Stimulated activated CD8-positive, alpha-beta memory T cell treated with anti-CD3 and anti-CD28 coated beads, Interleukin-15, amount 100 ng/mL, for 48 hours (primary cell): ENCODE results near the gene BARX2.

Source experiments
- DNase-seq, 2 donors: peaks; one replicate each; pipeline ENCODE4 v3.0.0-alpha.2; 2020; ENCODE audit warnings: low read depth in 2 of 2

BARX2 gene

GRCh38 chr11:129402206-129403171 lies 26.8 kb downstream of the BARX2 start:
- DNase-seq, result no peak

DNA sequence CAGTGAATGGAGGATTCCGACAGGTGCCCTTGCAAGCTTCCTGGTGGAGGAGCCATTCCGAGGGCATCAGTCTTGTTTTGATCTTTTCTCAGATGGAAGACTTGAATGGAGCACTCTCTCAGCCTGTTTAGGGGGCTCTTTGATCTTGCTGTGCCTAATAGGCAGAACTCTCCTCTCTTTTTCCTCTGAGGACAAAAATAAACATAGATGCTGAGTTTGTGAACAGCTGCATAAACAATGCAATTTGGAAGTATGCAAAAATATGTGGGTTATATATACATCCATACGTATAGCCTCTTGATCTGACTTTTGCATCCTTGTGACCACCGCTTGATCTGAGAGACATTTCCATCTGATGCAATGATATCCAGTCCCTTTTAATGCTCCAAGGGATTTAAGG lies 29.1 kb downstream of the BARX2 start:
- no peak for DNase-seq

GRCh38 chr11:129408865-129409444 lies 33.3 kb downstream of the BARX2 start:
- DNase-seq, result no peak

DNA sequence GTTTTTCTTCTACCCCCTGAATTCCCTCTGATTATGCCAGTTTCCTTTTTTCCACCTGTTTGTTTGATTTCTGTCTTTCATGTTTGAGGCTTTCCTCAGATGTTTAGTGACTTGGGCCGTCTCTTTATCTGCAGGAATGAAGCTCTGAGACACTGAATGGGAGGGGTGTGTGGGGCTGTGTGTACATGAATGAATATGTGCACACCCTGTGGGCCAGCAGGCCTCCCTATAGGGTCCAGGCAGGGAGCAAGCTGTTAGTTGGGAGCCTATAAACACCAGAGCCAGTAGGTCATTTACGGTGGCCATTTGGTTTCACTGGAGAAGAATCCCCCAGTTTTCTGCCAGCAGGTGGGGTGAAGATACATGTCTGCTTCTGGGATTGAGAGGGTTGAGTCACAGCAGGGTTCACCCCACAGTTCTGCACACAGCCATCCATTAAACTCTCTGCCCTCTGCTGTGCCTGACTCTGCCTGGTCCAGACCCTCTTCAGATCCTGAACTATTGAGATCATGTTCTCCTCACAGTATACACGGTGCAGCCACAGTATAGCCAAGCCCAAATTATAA lies 34.8 kb downstream of the BARX2 start:
- DNase-seq, result no peak

DNA sequence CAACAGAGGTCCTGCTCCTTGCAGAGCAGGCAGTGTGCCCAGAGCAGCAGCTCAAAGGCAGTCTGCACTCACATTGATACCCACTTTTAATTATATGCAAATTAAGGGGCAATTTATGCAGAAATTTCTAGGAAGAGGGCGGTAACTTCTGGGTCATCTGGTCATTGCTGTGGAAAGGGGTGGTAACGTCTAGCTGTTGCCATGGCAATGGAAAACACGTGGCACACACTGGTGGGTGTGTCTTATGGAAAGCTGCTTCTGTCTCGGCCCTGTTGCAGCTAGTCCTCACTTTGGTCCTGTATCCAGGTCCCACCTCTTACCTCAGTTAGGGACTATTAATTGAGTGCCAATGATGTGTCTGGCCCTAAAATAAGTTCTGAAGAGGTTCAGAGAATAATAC lies 36.8 kb downstream of the BARX2 start:
- DNase-seq, result no peak

DNA sequence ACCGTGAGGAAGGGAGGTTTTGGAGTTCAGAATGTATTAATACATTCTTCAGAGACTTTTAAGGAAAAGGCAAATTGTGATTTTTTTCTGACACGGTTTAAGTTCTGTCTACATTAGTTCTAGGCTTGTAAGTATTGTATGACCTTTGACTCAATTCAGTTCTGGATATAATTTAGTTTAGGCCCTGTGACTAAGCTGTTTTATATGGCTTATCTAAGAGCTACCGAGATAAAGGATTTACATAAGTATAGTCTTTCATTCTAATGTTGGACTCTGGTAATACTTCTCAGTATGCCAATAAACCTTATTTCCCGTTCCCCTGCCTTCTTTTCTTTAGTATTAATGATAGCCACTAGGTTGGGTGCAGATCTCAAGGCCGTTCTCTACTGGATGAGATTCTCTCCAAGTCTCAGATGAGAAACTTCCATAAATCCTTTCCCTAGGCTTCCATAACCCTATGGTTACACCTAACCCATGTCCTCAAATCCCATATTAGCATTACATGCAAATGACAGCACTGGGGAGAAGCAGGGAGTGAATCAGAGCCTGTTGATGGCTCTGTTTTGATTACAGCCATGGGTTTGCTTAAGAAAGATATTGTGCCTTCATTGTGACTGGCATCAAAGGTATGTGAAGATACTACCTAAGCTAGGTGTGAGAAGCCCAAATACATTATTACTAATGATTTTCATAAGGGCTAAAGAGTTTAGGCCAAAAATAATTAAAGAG lies 38.7 kb downstream of the BARX2 start:
- no peak for DNase-seq

DNA sequence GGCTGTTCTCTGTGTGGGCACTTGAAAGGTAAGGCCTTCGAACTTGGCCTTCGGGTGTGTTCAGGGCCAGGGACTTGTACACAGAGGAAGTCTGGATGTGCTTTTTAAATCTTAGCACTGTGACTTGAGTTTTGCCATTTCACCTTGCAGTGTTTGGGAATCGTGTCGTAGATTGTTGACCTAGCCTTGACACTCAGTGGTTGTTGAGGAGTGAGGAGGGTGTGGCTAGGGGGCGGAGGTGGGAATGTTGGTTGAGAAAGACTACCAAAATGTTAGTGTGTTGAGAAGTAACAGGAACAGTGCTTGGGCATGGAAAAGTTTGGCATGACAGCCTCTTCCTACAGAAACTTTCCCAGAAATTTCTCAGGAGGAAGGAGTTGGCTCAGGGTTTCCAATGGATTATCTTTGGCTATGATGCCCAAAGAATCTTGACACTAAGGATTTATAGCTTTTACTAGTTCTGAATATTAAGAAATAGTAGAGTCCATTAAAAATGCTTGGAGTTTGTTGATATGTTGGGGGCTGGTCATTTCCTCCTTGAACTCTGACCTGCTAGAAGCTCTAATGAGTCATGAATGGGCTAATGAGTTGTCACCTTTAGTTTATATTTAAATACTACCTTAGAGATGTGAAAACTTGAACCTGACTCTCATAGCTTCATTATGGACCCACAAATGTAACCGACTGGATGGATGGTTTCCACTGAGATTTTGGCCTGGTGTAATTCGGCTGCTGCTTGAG lies 40.6 kb downstream of the BARX2 start:
- no peak for DNase-seq

GRCh38 chr11:129417458-129417857 lies 41.8 kb downstream of the BARX2 start:
- no peak for DNase-seq

GRCh38 chr11:129418039-129418438 lies 42.4 kb downstream of the BARX2 start:
- DNase-seq, result no peak

GRCh38 chr11:129419386-129419785 lies 43.7 kb downstream of the BARX2 start:
- no peak for DNase-seq

- DNase-seq, result no peak
These were observed 47.8 kb downstream of the BARX2 start for GRCh38 chr11:129423426-129423825.

GRCh38 chr11:129425214-129425613 lies 49.6 kb downstream of the BARX2 start:
- DNase-seq, result no peak

GRCh38 chr11:129426038-129426437 lies 50.4 kb downstream of the BARX2 start:
- DNase-seq, result no peak

DNA sequence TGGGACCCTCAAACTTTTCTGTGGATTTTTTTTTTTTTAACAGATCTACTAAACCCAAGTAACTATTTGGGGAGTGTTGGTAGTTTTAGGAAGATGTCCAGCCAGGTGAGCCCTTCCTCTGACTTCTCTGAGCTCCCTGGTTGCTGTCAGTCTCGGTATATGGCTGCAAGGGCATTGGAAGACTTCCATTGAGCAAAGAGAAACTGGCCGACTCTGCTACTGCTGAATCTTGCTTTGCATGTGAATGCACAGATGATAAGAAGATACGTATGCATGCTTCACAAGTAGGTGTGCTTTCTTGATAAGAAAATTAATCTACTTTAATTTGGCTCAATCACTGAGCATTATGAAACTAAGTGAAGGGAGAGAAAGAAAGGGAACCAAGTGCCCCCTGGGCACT lies 51.1 kb downstream of the BARX2 start:
- no peak for DNase-seq

DNA sequence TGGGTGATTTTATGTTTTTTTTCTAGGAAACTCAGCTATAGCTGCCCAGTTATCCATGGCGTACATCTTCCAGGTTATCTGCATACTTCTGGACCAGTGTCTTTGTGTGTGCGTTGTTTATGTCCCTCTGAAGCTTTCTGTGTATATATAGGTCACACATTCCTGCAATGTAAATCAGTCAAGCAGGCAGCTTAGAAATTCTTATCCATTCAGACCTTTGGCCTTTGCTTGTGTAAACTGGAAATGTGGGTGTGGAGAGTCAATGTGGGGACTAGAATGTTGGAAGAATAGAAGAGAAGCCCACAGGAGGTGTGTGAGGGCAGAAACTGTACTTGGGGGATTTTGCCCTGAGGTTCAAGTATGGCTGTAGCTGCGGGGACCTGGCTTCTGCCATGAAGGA lies 51.7 kb downstream of the BARX2 start:
- DNase-seq, result no peak

DNA sequence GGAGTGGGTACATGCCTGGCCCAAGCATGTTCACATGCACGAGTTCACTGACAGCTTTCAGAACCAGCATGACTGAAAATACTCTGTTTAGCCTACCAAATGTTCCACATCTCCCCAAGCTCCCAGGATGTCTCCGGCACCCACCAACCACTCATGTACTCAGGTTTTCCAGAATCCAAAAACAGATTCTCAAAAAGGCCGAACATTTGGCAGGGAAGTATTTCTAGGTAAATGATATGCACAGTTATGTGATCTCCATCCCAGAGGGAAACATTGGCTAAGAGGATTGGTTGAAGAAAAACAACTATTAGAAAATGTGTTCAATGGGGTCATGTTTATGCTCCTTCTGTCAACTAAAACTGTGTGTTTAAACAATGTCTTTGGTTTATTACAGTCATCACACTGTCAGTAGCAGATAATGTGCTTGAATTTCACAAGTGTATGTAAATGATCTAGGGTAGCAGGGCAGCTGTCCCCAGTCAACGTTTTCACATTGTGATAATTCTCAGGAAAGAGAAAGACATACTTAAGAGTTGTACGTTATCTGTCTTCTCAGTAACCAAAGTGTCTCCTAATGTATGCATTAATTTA lies 52.3 kb downstream of the BARX2 start:
- DNase-seq, result no peak

GRCh38 chr11:129428557-129428956 lies 52.9 kb downstream of the BARX2 start:
- DNase-seq, result no peak

GRCh38 chr11:129434641-129435498 lies 59.2 kb downstream of the BARX2 start:
- DNase-seq, result no peak

- DNase-seq, result no peak
These were observed 60.0 kb downstream of the BARX2 start for GRCh38 chr11:129435499-129436245.
